GM19193 (cell line): ENCODE data around the gene PDE8A.

Source experiments
- POLR2A ChIP-seq: IDR thresholded peaks from 4 replicates; pipeline ENCODE4 v1.6.1; 2011; ENCODE audit not compliant: insufficient read depth, insufficient read length; ENCODE audit errors: extremely low read depth

The PDE8A gene

GRCh38 chr15:84981711-84982300 is at the start of gene PDE8A:
PDE8A (plus strand) TSS chr15:84981856; CDS start chr15:84982163, 307 bp downstream.
- peak; percentile 55 for TF ChIP-seq POLR2A

GRCh38 chr15:84934942-84935729 is 46.5 kb upstream of the PDE8A start:
- TF ChIP-seq POLR2A: no peak

- TF ChIP-seq POLR2A: no peak
Measured at GRCh38 chr15:84937144-84937543, 44.5 kb upstream of the PDE8A start.

- TF ChIP-seq POLR2A: no peak
Measured at GRCh38 chr15:84938726-84939125, 42.9 kb upstream of the PDE8A start.

GRCh38 chr15:84940399-84940798 is 41.3 kb upstream of the PDE8A start:
- no peak for TF ChIP-seq POLR2A

GRCh38 chr15:84942456-84942855 is 39.2 kb upstream of the PDE8A start:
- no peak for TF ChIP-seq POLR2A

GRCh38 chr15:84944311-84944710 is 37.3 kb upstream of the PDE8A start:
- no peak for TF ChIP-seq POLR2A

- no peak for TF ChIP-seq POLR2A
Measured at GRCh38 chr15:84944861-84945260, 36.8 kb upstream of the PDE8A start.

- no peak for TF ChIP-seq POLR2A
Measured at GRCh38 chr15:84946772-84947489, 34.7 kb upstream of the PDE8A start.

- TF ChIP-seq POLR2A: no peak
Measured at GRCh38 chr15:84947947-84948830, 33.5 kb upstream of the PDE8A start.

- no peak for TF ChIP-seq POLR2A
Measured at GRCh38 chr15:84949043-84949442, 32.6 kb upstream of the PDE8A start.

GRCh38 chr15:84949845-84950569 is 31.6 kb upstream of the PDE8A start:
- no peak for TF ChIP-seq POLR2A

GRCh38 chr15:84950570-84951111 is 31.0 kb upstream of the PDE8A start:
- TF ChIP-seq POLR2A: no peak

- no peak for TF ChIP-seq POLR2A
Measured at GRCh38 chr15:84951736-84952135, 29.9 kb upstream of the PDE8A start.

GRCh38 chr15:84953136-84953535 is 28.5 kb upstream of the PDE8A start:
- no peak for TF ChIP-seq POLR2A

- TF ChIP-seq POLR2A: no peak
Measured at GRCh38 chr15:84953726-84954125, 27.9 kb upstream of the PDE8A start.
